ENCODE data around the gene LY6G5C.

GRCh38 chr6:31633447-31633846 lies 47.4 kb downstream of the LY6G5C start:
- TF ChIP-seq CTCF (IDR thresholded peaks at IDR 0.05) (no peak), POLR2A (IDR thresholded peaks at IDR 0.05) (no peak)
